HG03097 (cell line): ENCODE data around the gene MKNK1.

ENCODE experiments used
- ATAC-seq: cut with Tn5 transposase; IDR thresholded peaks from one replicate; pipeline ENCODE4 v1.9.1; 2021; ENCODE audit not compliant: unreplicated experiment, low FRiP score

The MKNK1 gene

DNA sequence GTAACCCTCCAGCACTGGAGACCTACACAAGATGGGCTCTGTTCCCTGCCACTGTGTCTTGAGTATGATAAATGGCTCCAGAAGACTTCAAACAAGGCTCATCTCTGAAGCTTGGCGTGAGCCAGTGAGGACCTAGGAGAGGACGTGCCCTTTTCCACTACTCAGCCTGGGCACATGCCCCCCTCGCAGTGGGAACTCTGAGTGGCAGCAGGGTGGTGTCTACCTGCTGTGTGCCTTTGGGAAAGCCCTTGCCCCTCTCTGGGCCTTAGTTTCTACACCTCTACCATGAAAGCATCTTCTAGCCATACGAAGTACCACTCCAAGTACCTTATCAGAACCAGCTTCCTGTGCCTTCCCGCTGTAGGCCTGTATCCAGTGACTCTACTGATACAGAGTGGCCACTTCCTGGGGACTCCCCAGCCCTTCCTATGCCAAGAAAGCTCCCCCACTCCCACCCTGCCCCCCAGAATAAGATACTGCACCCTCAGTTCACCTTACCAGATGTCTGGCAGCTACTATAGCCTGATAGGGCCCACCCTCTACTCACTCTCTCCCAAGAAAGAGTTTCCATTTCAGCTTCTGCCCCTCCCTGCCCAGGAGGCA, 15.7 kb upstream of the MKNK1 start:
- ATAC-seq = no peak

DNA sequence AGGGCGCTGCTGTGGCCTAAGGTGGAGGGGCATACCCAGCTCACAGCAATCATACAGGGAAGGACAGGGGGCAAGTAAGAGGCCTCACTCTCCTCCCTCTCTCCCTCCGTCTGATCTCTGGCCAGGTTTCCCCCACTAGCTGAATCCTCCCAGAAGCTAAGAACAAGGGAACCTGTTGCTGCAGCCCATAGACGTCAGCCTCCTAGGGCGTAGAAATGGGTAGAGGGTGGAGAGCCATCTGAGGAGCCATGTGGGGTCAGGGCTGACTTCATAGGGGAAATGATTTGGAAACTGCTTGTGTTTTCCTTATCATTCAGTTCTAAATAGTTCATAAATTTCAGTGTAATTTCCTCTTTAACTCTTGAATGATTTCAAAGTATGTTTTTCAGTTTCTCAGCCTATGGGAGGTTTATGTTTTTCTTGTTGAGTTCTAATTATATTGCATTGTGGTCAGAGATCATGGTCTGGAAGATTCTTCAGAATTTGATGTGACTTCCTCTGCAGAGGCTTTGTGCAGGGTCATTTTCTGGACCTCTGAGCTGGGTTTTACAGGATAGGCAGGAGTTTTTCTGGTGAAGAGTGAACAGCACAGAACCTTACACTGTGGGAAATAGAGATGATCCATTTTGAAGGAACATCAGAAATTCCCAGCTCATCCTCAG, 14.8 kb upstream of the MKNK1 start:
- ATAC-seq = no peak

GRCh38 chr1:46617833-46618232, 13.8 kb upstream of the MKNK1 start:
- no peak for ATAC-seq

DNA sequence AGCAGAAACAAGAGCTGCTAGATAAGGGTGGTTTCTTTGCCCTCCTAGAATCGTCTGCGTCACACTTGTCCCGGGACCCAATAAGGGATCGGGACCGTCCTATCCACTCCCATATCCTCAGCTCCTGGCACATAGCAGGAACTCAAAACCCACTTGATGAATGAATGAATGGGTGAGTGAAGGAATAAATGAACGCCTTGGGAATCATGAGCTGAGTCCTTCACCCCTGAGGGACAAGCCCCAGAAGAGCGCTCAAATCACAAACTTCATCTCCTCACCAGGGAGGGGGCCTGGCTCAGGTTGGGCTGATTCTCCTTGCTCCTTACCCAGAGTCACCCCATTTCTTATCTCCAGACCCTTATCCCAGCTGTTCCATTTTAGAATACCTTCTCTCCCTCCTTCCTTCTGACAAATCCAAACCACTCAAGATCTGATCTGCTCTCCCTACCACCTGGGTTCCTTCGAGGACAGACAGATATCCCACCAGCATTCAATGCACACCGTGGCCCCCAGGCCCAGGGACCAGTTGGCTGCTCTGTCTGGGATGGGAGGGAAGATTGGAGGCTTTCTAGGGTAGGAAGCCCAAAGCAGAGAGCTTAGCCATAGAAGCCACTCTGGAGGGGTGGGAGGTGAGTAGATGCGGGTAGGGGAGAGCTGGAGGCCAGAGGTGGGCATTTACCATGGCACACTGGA, 13.2 kb upstream of the MKNK1 start:
- peak; percentile 5 for ATAC-seq

DNA sequence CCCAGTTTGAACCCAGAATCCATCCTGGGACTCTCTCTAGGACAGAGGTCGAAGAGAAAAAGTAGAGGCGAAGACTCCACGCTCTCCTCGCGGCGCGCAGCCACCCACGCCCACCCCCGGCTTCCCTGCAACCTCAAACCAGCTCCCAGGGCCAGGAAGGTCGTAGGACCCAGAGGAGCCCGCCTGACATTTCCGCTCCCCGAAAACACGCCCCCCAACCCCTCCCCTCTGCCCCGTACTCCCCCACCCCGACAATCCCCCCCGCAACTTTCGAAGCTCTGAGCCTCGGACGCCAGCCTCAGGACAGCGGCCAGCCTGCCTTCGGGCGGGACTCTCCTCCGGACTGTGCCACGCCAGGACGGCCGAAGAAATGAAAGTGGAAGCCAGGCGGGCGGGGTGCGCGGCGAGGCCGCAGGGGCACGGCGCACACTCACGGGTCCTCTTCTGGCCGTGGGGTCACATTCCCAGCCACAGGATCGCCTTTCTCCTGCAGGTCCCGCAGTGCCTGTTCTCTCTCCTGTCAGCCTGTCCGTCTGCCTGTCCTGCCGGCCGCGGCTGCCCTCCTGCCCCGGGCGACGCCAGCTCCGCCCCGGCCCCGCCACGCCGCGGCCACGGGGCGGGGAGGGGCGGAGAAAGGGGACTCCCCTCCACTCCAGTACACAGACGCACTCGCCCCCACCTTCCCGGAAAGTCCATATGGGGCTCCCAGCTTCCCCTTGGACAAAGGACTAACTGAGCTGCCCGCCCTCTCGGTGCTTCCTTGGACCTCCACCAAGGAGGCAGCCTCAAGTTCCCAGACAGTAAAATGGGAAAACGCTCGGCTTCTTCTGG, 12.4 kb upstream of the MKNK1 start, which contains the start of gene MOB3C:
TSS of gene MOB3C (minus strand) at position 535 of the 831 bp plus-strand sequence. CDS start 3,490 bp downstream, outside the sequence.
- peak; percentile 56 for ATAC-seq

- ATAC-seq = no peak
Measured at GRCh38 chr1:46615735-46616134, 11.7 kb upstream of the MKNK1 start.

DNA sequence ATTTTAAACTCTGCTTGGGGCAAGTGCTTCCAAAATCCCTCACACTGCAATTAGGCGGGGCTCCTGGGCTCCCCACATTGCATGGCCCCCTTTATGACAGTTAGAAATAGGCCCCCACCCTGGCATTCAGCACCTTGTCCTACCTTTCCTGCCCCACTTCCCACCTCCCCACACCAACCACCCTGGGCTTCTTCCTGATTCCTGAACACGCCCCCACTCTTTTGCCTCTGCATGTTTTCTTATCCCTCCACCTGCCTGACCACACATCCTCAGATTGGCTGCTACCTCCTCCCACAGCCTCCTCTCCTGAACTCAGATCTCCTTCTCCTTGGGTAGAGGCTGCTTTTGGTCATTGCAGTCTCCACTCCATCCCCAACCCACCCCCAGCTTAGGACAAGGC, 11.0 kb upstream of the MKNK1 start:
- ATAC-seq = no peak

DNA sequence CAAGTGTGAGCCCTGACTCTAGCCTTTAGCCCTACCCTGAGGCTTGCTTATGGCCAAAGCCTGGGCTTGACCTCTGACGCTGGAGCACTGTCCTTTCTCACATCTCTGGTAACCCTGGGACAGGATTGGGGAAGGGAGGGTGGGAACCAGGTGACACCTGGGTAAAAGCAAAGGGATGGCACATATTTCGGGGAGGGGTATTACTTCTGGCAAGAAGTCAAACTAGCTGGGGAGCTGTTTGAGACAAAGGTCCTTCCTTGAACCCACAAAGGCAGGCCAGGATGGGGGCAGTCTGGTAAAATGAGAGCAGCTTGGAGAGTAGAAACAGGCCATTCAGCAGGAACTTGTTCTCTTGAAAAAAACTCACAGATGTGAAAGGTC, 10.5 kb upstream of the MKNK1 start:
- no peak for ATAC-seq

GRCh38 chr1:46613661-46614603, 9.9 kb upstream of the MKNK1 start:
- ATAC-seq = no peak

DNA sequence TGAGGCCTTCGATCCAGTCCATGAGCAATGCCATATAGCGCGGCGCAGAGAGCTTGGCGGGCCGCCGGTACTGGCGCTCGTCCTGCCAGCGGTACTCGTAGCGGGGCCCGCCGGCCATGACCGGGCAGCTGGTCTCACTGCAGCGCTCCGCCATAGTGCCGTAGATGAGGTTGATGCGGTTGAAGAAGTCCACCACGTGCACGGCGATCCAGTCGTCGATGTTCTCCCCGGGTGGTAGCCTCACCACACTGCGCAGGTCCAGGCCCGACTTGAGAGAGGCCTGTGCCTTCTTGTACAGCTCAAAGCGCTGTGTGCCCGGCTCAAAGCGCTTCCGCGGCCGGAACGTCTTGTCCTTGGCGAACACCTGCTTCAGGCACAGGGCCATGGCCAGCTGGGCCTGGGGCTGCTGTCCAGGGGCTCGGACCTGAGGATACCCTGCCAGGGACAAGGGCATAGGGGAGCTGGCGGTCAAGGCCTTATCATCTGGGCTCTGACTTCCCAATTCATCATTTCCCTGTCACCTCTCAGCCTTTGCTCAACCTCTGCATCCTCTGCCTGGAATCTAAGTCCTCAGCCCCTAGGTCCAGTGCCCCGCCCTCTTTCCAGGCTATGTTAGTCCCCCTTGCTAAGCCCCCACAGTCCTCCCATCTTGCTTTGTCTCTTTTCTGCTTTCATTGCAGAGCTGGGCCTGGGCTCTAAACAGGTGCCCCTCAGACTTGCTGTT, 9.0 kb upstream of the MKNK1 start:
- no peak for ATAC-seq

- no peak for ATAC-seq
Measured at GRCh38 chr1:46611691-46612221, 7.7 kb upstream of the MKNK1 start.

DNA sequence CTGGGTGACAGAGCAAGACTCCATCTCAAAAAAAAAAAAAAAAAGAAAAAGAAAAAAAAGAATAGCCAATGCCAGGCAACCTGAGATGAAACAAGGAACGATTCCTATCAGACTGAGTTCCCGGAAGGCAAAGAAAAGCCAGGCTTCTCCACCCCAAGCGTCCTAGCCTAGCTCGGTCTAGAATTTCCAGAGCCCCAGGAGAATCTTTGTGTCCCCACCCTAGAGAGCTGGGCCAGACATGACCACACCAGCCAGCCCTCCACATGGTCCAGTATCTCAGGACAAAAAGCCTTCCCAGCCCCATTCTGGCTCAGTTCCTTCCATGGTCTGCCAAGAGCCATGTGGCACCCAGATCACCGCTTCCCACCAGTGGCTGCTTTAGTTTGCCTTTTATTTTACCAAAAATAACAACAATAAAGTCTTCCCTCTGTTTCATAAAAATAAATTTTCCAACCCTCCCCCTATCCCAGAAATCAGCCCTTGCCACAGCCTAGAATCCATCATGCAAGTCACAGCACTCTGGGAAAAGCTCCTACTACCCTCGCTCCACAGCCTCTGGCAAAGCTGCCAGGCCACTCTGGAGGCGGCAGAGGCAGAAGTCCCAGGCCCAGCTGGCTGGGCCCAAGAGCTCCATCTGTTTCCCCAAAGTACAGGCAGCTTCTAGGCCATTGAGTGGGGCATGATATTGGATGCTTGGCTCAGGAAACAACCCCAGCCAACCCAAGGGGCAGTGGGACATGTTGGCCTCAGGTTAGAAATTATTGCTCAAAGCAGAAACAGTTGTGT, 3.5 kb upstream of the MKNK1 start:
- no peak for ATAC-seq

GRCh38 chr1:46606255-46606965, 2.3 kb upstream of the MKNK1 start:
- no peak for ATAC-seq

DNA sequence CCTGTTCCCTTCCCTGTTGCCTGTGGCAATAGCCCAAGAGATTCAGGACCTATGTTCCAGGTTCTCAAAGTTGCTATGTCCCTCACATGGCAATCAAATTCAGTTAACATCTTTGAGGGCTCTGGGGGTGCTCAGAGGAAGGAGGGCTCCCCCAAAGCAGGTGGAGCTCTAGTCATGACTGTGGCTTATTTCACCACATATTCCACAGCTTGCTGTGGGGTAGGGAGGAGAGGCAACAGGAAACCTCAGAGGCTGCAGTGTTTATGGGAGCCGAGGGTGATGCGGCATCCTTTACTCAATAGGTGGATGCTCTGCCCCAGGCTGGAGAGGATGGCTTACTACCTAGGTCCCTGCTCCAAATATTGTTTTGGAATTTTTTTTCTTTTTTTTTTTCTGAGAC, 1.2 kb upstream of the MKNK1 start:
- ATAC-seq = no peak

DNA sequence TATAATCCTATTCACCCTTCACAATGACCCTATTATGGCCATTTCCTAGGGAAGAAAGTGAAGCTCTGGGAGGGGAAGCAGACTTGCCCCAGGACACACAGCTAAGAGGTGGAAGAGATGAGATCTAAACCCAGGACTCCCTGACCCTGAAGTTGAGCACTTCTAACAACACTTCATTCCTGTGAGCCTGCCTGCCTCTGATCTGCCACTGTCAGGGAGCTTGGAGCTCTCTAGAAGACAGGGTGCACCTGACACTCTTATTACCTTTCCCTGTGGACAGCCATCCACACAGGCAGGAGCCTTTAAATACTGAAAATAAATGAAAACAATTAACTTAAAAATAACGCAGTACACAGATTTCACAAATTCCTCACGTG, 599 bp downstream of the MKNK1 start:
- no peak for ATAC-seq

GRCh38 chr1:46601257-46602007, 2.6 kb downstream of the MKNK1 start:
- ATAC-seq = no peak
